ENCODE measurements around the gene ZNF692.
A peak's percentile ranks its signal among the peaks of the same experiment; 100 is the strongest.

- TF ChIP-seq SIN3A (IDR thresholded peaks at IDR 0.05; ENCODE audit: borderline replicate concordance, insufficient read depth, low read length) (no peak), REST (IDR thresholded peaks at IDR 0.05; ENCODE audit: insufficient read depth in 1 of 2, low read depth in 2 of 2, low read length in 2 of 2) (no peak; a peak in 1 of 4 replicates), TAF1 (IDR thresholded peaks at IDR 0.05; ENCODE audit: borderline replicate concordance, insufficient read depth, low read length) (peak; percentile 38; the same call in 1 of the 2 replicates)
Observed at GRCh38 chr1:248837781-248838356, 21.0 kb downstream of the ZNF692 start, which contains the start of gene ZNF672.
